GM18517 (cell line): ENCODE data around the gene FAM131B.
A peak's percentile ranks its signal among the peaks of the same experiment; 100 is the strongest.

Source experiments
- ATAC-seq: cut with Tn5 transposase; IDR thresholded peaks from one replicate; pipeline ENCODE4 v1.9.1; 2021; ENCODE audit warnings: mild to moderate bottlenecking, moderate library complexity; ENCODE audit not compliant: unreplicated experiment

The FAM131B gene

DNA sequence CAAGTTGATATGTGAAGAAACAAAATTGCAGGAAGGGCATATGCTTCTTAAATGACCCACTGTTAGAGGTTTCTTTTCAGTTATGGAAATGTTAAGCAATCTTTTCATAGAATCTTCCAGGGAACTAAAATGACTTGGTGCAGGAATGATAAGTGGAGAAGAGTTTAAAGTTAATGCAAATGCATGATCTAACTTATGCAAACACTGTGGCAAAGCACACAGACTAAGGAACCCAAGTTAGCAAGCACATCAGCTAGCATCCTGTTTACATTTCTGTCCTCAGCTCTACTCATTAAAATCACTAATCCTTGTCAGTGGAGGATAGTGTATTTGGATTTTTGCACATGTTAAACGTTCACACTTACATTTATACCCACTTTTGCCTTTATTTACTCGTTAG, 37.3 kb downstream of the FAM131B start:
- peak; percentile 49 for ATAC-seq

DNA sequence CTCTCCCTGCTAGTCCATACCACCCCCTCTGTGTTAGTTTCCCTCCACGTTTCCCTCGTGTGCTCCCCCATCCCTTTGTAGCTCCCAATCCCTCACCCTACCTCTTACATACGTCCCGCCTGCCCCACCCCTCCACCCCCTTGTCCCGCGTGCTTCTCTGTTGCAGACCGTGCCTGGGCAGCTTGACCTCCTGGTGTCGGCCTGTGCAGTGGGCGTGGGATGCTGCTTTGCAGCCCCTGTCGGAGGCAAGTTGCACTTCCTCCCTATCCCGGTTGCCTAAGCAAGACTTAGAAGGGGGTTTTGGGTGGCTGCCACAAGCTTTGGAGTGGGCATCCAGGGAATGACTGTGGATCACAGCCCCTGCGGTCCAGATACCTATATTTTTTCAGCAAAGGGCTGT, 38.9 kb downstream of the FAM131B start:
- ATAC-seq, result no peak

DNA sequence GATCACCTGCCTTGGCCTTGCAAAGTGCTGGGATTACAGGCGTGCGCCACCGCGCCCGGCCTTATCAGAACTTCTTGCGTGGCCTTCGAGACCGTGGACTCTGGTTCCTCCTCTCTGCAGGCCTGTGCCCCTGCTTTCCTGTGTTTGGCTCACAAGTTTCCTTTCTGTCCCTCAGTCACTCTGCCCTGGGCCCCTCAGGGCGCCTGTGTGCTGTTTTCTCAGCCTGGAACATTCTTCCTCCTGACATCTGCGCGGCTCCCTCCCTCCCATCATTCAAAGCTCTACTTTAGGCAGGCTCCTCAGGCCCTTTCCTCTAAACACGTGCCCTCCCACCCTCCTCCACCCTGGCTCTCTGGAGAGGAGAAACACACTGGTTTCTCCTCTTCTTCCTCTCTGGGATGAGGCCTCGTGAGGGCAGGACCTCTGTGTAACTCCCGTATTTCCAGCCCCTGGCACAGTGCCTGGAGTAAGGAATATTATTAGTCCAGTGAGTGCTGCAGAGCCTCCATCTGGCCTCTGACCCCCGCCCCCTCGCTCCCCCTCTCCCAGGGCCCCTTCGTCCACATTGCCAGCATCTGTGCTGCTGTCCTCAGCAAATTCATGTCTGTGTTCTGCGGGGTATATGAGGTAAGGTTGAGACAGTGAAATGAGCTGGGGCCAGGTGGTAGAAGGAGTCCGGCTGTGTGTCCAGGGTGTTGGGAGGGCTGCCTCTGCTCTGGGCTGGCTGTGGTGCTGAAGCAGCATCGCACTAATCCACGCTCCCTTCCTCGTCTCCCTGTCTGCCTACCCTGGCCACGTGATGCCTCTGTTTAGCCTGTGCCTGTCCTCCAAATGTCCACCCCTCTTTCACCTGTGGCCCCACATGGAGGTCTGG, 39.5 kb downstream of the FAM131B start:
- ATAC-seq, result no peak

DNA sequence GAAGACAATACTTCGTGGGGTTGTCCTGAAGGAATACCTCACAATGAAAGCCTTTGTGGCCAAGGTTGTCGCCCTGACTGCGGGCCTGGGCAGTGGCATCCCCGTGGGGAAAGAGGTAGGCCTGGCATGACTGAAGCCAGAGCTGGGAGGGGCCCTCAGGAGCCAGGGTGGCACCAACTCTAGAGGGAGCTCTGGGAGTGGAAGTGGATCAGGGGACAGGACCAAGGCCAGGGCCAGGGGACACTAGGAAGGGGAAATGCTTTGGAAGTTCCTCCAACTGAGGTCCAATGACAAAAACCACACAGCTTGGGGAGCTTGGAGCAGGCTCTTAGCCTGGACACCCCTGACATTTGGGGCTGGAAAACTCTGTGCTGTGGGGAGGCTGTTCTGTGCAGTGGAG, 40.8 kb downstream of the FAM131B start:
- ATAC-seq, result no peak

DNA sequence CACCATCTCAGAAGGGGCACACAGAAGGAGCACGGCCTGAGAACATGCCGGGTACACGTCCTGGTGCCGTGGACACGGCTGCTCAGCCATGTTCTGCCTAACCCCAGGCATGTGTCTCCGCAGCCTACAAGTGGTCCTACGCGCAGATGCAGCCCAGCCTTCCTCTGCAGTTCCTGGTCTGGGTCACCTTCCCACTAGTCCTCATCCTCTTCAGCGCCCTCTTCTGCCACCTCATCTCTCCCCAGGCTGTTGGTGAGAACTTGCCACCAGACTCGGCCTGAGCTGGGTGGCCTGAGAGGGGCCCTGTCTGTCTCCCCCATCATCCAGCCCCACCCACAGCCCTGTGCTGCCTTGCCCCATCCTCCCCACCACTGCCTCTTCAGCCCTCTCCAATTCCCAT, 41.3 kb downstream of the FAM131B start:
- no peak for ATAC-seq

DNA sequence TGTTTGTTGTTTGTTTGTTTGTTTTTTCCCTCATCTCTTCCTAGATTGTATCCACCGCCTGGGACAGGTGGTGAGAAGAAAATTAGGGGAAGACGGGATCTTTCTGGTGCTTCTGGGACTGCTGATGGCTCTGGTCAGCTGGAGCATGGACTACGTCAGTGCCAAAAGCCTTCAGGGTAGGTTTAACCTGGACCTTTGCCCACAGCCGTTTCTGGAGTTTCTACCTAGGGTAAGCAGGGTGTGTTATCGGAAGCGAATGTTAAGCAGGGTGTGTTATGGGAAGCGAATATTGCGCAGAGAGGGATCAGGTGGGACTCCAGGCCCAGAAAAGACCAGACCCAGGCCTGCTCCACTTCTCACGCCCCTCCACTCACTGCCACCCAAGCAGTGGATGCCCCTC, 41.9 kb downstream of the FAM131B start:
- ATAC-seq, result no peak

DNA sequence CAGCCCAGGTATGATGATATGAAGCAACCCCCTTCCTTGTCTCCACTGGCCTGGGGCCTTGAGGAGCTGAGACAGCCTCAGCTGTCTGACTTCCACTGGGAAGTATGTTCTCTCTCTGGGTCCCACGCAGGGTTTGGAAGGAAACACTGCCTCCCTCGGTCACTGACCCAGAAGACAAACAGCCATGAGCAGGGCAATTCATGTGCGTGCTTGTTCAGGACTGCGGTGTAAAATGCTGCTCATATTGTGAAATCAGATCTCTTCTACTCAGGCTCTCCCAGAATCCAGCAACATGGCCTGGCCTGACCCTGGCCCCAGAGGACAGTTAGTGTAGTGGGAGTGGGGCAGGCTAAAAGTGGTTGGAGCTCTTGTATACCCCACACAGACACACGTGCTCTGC, 43.9 kb downstream of the FAM131B start:
- no peak for ATAC-seq

DNA sequence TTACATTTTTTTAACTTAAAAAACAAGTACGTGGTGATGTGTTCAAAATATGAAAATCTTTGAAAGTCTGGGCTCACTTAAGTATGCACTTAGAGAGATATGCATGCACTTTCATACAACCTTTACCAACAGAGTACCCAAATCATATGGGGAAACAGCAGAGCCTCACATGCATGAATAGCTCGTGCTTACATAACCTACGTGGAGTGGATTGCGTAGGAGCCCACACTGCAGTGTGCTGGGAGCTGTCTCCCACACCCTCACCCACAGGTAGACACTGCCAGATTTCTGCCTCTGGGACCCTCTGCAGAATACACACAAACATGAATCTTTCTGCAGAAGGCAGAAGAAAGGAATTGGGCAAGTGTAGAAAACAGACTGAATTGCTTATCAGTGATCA, 46.0 kb downstream of the FAM131B start:
- no peak for ATAC-seq

DNA sequence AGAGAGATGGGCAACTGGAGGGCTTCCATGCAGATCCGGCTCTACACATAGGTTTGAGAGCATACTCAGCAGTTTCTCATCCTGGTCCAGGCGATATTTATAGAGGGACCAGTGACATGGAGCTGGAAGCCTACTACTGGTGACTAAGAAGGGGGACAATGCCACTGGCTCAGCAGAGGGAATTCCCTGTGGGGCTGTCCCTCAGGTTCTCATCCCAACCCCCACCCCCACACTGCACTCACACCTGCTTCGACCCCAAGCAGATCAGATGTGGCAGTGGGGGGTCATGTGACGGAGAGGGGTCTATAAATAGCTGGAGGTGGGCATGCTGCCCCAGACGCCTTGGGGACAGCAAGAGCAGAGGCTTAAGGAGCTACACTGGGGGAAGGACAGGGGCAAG, 46.7 kb downstream of the FAM131B start, which contains the start of gene CLCN1:
CLCN1 (plus strand) TSS at position 336 of the 400 bp plus-strand sequence. CDS start 102 bp downstream, outside the sequence.
- ATAC-seq, result no peak

DNA sequence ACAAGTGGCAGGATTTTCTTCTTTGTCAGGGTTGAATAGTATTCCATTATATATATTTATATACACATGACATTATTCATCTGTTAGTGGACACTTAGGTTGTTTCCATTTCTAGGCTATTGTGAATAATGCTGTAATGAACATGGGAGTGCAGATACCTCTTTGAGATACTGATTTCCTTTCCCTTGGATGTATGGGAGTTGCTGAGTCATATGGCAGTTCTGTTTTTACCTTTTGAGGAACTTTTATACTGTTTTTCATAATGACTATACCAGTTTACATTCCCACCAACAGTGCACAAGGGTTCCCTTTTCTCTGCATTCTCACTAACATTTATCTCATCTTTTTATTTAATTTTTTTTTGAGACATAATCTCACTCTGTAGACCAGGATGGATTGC, 48.4 kb downstream of the FAM131B start:
- no peak for ATAC-seq

DNA sequence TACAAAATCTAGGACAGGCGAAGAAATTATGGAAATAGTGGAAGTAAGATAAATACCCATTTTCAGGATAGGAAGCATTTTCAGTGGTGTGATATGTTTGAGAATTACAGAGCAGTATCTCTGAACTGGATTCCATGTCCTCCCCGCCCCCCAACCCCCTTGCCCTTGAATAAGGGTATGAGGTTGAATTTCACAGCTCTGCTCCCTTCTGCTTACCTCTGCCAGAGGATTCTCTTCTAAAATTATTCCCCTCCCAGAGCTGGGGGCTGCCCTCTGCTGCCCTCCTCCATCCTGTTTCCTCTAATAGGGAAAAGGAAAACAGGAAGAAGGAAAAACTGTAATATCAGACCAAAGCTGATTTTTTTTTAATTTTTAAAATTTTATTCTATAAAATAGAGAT, 53.9 kb downstream of the FAM131B start:
- ATAC-seq, result no peak

DNA sequence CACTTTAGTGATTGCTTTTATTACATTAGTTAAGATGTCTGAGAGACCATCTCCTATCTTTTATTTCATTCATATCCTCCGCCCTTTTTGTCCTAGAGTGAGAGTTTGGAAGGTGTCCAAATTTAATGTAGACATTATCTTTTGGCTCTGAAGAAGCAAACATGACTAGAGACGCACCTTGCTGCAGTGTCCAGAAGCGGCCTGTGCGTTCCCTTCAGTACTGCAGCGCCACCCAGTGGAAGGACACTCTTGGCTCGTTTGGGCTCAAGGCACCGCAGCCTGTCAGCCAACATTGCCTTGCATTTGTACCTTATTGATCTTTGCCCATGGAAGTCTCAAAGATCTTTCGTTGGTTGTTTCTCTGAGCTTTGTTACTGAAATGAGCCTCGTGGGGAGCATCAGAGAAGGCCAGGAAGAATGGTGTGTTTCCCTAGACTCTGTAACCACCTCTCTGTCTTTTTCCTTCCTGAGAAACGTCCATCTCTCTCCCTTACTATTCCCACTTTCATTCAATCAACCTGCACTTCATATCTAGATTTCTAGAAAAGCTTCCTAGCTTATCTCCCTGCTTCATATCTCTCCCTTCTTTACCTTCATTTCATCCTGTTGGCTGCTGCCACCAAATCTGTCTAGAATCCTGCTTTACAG, 57.0 kb downstream of the FAM131B start:
- ATAC-seq, result no peak

DNA sequence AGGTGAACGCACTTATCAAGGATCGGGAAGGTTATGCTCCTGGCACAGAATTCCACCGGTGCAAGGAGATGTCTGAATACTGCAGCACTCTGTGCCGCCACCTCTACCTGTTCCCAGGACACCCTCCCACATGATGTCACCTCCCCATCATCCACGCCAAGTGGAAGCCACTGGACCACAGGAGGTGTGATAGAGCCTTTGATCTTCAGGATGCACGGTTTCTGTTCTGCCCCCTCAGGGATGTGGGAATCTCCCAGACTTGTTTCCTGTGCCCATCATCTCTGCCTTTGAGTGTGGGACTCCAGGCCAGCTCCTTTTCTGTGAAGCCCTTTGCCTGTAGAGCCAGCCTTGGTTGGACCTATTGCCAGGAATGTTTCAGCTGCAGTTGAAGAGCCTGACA, 57.6 kb downstream of the FAM131B start:
- no peak for ATAC-seq

DNA sequence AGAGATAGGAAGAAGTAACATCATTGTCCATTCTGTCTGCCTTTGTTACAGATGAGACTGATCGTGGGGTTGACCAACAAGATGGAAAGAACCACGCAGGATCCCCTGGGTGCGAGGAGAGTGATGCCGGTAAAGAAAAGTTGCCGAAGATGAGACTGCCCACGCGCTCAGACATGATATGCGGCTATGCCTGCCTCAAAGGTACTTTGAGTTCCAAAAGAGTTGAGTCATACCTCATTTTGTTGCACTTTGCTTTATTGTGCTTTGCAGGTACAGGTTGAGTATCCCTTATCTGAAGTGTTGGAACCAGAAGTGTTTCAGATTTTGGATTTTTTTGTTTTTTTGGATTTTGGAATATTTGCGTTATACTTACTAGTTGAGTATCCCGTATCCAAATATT, 58.8 kb downstream of the FAM131B start:
- ATAC-seq, result no peak
